CD14-positive monocyte (primary cell): ENCODE data around the gene ODC1. TPM values are rescaled to one million over a fixed set of nuclear protein-coding genes. Genes with fewer than 3 reads are reported as not detected.

Experiments
- DNase-seq, 3 donors: peaks; one replicate each; pipeline ENCODE4 v3.0.0-alpha.2; 2011 to 2022
- H2AFZ ChIP-seq: 2 replicates; pipeline ENCODE4 v1.6.0; 2012; ENCODE audit warnings: mild to moderate bottlenecking, low read depth, low read length, inconsistent platforms; ENCODE audit not compliant: insufficient read depth, poor library complexity, severe bottlenecking
- H3K27ac ChIP-seq, 2 donors: 1 replicate in 1 of 2; 2 replicates in 1 of 2; pipeline ENCODE4 v1.5.1; 2012 to 2013; ENCODE audit warnings: low read length in 2 of 2, control low read depth in 1 of 2, inconsistent platforms in 1 of 2, low read depth in 1 of 2, mild to moderate bottlenecking in 1 of 2
- H3K27me3 ChIP-seq, 2 donors: one replicate each; pipeline versions ENCODE4 v1.6.0 to v1.6.1; 2011 to 2013; ENCODE audit warnings: low read length in 2 of 2; ENCODE audit not compliant: control insufficient read depth in 2 of 2, insufficient read depth in 2 of 2
- H3K36me3 ChIP-seq, 2 donors: replicated peaks in 1 of 2; 1 replicate in 1 of 2; 2 replicates in 1 of 2; pipeline versions ENCODE4 v1.5.1 to v1.6.1; 2012 to 2013; ENCODE audit warnings: low read length in 2 of 2, control low read depth in 1 of 2, inconsistent platforms in 1 of 2, mild to moderate bottlenecking in 1 of 2; ENCODE audit not compliant: insufficient read depth in 2 of 2, control insufficient read depth in 1 of 2
- H3K4me1 ChIP-seq, 2 donors: 1 replicate in 1 of 2; 2 replicates in 1 of 2; pipeline versions ENCODE4 v1.5.1 to v1.6.1; 2012 to 2013; ENCODE audit warnings: low read length in 2 of 2, control low read depth in 1 of 2, inconsistent platforms in 1 of 2, mild to moderate bottlenecking in 1 of 2, moderate library complexity in 1 of 2; ENCODE audit not compliant: insufficient read depth in 2 of 2, control insufficient read depth in 1 of 2
- H3K4me2 ChIP-seq: replicated peaks from 2 replicates; pipeline ENCODE3; 2012; ENCODE audit warnings: low read length, moderate library complexity, mild to moderate bottlenecking; ENCODE audit not compliant: poor library complexity, severe bottlenecking; ENCODE audit errors: extremely low read depth
- H3K4me3 ChIP-seq, 3 experiments: fragments of 200-600 bp in 1 of 3; sonication (generic) in 1 of 3; replicated peaks in 1 of 3; 1 replicate in 2 of 3; 2 replicates in 1 of 3; pipeline ENCODE4 v1.5.1; 2011 to 2013; ENCODE audit warnings: low read length in 3 of 3, mild to moderate bottlenecking in 3 of 3, control low read depth in 2 of 3, low read depth in 2 of 3, inconsistent platforms in 1 of 3, moderate library complexity in 1 of 3
- H3K79me2 ChIP-seq: 2 replicates; pipeline ENCODE4 v1.6.0; 2012; ENCODE audit warnings: mild to moderate bottlenecking, control low read depth, inconsistent platforms, low read length, moderate library complexity; ENCODE audit not compliant: insufficient read depth
- H3K9ac ChIP-seq: 2 replicates; pipeline ENCODE4 v1.6.0; 2017; ENCODE audit warnings: low read length, mild to moderate bottlenecking; ENCODE audit not compliant: insufficient read depth, poor library complexity, severe bottlenecking
- H3K9me3 ChIP-seq, 2 donors: replicated peaks in 1 of 2; 1 replicate in 1 of 2; 2 replicates in 1 of 2; pipeline versions ENCODE4 v1.5.1 to v1.6.1; 2012 to 2013; ENCODE audit warnings: low read length in 2 of 2, control low read depth in 1 of 2; ENCODE audit not compliant: control insufficient read depth in 1 of 2, insufficient read depth in 1 of 2
- H4K20me1 ChIP-seq: 2 replicates; pipeline ENCODE4 v1.6.0; 2012; ENCODE audit warnings: mild to moderate bottlenecking, low read length, control low read depth, moderate library complexity; ENCODE audit not compliant: insufficient read depth
- H3K27ac Mint-ChIP-seq, 7 donors: one replicate each; pipeline ENCODE4 v1.8.0; 2020; ENCODE audit warnings: mild to moderate bottlenecking in 7 of 7, mixed read lengths in 7 of 7, moderate library complexity in 6 of 7, inconsistent platforms in 2 of 7
- H3K27me3 Mint-ChIP-seq, 3 donors: one replicate each; pipeline ENCODE4 v1.8.0; 2021 to 2022; ENCODE audit warnings: low read depth in 3 of 3, mild to moderate bottlenecking in 3 of 3, mixed read lengths in 3 of 3, moderate library complexity in 3 of 3, inconsistent platforms in 1 of 3
- H3K36me3 Mint-ChIP-seq, 2 donors: one replicate each; pipeline ENCODE4 v1.8.0; 2020; ENCODE audit warnings: mixed read lengths in 2 of 2, inconsistent platforms in 1 of 2, mild to moderate bottlenecking in 1 of 2
- H3K4me1 Mint-ChIP-seq: one replicate; pipeline ENCODE4 v1.8.0; 2020; ENCODE audit warnings: mild to moderate bottlenecking, mixed read lengths
- H3K4me3 Mint-ChIP-seq, 2 donors: one replicate each; pipeline ENCODE4 v1.8.0; 2020; ENCODE audit warnings: mild to moderate bottlenecking in 2 of 2, mixed read lengths in 2 of 2, moderate library complexity in 1 of 2
- H3K9me3 Mint-ChIP-seq, 7 donors: one replicate each; pipeline ENCODE4 v1.8.0; 2020 to 2022; ENCODE audit warnings: mixed read lengths in 7 of 7, mild to moderate bottlenecking in 6 of 7, moderate library complexity in 6 of 7, inconsistent platforms in 2 of 7
- CTCF ChIP-seq: fragments of 200-600 bp; IDR thresholded peaks from one replicate; pipeline ENCODE4 v1.8.0; 2022; ENCODE audit warnings: antibody characterized with exemption, mild to moderate bottlenecking
- WGBS: methylation state at CpG from one replicate; pipeline ENCODE4 v1.1.5; 2013; ENCODE audit warnings: missing lambda C conversion rate; ENCODE audit not compliant: insufficient coverage; 5-methylcytosine and 5-hydroxymethylcytosine counted together
- intact Hi-C, 2 donors: fragments of 100-400 bp; cut with micrococcal nuclease; formaldehyde crosslinking; loops; one replicate each; pipeline versions ENCODE4 v1.15.0 to v1.15.1; 2023
- polyA plus RNA-seq, 3 donors: library from polyadenylated mRNA; depleted of rRNA in 1 of 3; unstranded in 2 of 3; stranded (reverse) in 1 of 3; fragments of 300-500 nt in 2 of 3; fragments of >200 nt in 1 of 3; fragmentation: Illumina TruSeq in 2 of 3; gene quantifications; 1 replicate in 2 of 3; 2 replicates in 1 of 3; pipeline ENCODE4 v1.2.3, GENCODE V29; 2012 to 2021

The ODC1 gene
- polyA plus RNA-seq, 3 donors: 22.7 to 27.3 (median 23.6) TPM

GRCh38 chr2:10397878-10398277, 50.2 kb downstream of the ODC1 start:
- peak overlapping the region in 1 of 3 experiments; percentile 48 for H3K4me3 ChIP-seq
- intact Hi-C loops: no loop called here
- peaks cover 61 to 73% of the 10 kb centered on the region in 2 donors for H3K4me1 ChIP-seq
- H3K36me3 Mint-ChIP-seq: peaks cover 17 to 35% of the 10 kb centered on the region in 2 donors
- peak overlapping the region; percentile 71 to 81 for H3K27ac ChIP-seq
- H3K9ac ChIP-seq: peak overlapping the region; percentile 9
- H3K79me2 ChIP-seq: peaks cover 75% of the 10 kb centered on the region
- H3K9me3 Mint-ChIP-seq: peaks cover 0 to 1% (median 0%) of the 10 kb centered on the region in 7 donors
- H3K27ac Mint-ChIP-seq: peak overlapping the region in 6 of 7 donors; percentile 67 to 93 (median 90)
- no peaks in the 10 kb centered on the region for H3K27me3 ChIP-seq
- no peak overlapping the region for H2AFZ ChIP-seq
- H3K4me2 ChIP-seq: peak overlapping the region; percentile 60
- peaks cover 33% of the 10 kb centered on the region for H4K20me1 ChIP-seq
- no peaks in the 10 kb centered on the region for H3K36me3 ChIP-seq
- H3K4me3 Mint-ChIP-seq: no peak overlapping the region
- no peak for TF ChIP-seq CTCF
- peaks cover 78% of the 10 kb centered on the region for H3K4me1 Mint-ChIP-seq
- H3K27me3 Mint-ChIP-seq: peaks cover 0 to 2% (median 0%) of the 10 kb centered on the region in 3 donors
- H3K9me3 ChIP-seq: no peaks in the 10 kb centered on the region
- peak in 1 of 3 donors; percentile 35 for DNase-seq
- 79% methylated on average over 2 of the region's 4 CpGs for WGBS

- H3K27me3 Mint-ChIP-seq: peaks cover 0 to 2% (median 0%) of the 10 kb centered on the region in 3 donors
- H3K4me1 ChIP-seq: peaks cover 64 to 73% of the 10 kb centered on the region in 2 donors
- no peak for DNase-seq
Measured at GRCh38 chr2:10397297-10397875, 50.7 kb downstream of the ODC1 start.

More at GRCh38 chr2:10397297-10397875, 50.7 kb downstream of the ODC1 start:
- Mint-ChIP-seq H3K9me3 (peaks cover 0 to 1% (median 0%) of the 10 kb centered on the region in 7 donors), H3K4me3 (no peak overlapping the region), H3K36me3 (peaks cover 12 to 32% of the 10 kb centered on the region in 2 donors), H3K27ac (peak overlapping the region in 4 of 7 donors; percentile 67 to 93 (median 88)), H3K4me1 (peaks cover 78% of the 10 kb centered on the region)
- peaks cover 75% of the 10 kb centered on the region for H3K79me2 ChIP-seq
- WGBS: 98% methylated on average over 9 of the region's 16 CpGs
- no peak overlapping the region for H2AFZ ChIP-seq
- peak overlapping the region; percentile 9 for H3K9ac ChIP-seq
- H3K9me3 ChIP-seq: no peaks in the 10 kb centered on the region
- no peak for TF ChIP-seq CTCF
- peaks cover 38% of the 10 kb centered on the region for H4K20me1 ChIP-seq
- intact Hi-C loops: no loop called here
- H3K27ac ChIP-seq: peak overlapping the region; percentile 71 to 81
- no peak overlapping the region for H3K4me2 ChIP-seq
- H3K4me3 ChIP-seq: no peak overlapping the region
- no peaks in the 10 kb centered on the region for H3K27me3 ChIP-seq
- H3K36me3 ChIP-seq: no peaks in the 10 kb centered on the region
